HG02642 (cell line): ENCODE measurements around the gene TKT.

Experiments
- ATAC-seq: cut with Tn5 transposase; IDR thresholded peaks from one replicate; pipeline ENCODE4 v1.9.1; 2021; ENCODE audit warnings: mild to moderate bottlenecking; ENCODE audit not compliant: unreplicated experiment, poor library complexity

TKT gene

GRCh38 chr3:53242642-53243041 lies 13.2 kb downstream of the TKT start:
- ATAC-seq = no peak

- no peak for ATAC-seq
Observed at GRCh38 chr3:53242155-53242554, 13.7 kb downstream of the TKT start.

- ATAC-seq = no peak
Observed at GRCh38 chr3:53240989-53241972, 14.5 kb downstream of the TKT start.

- no peak for ATAC-seq
Observed at GRCh38 chr3:53239800-53240199, 16.0 kb downstream of the TKT start.

- ATAC-seq = no peak
Observed at GRCh38 chr3:53238886-53239285, 16.9 kb downstream of the TKT start.

GRCh38 chr3:53238051-53238850 lies 17.6 kb downstream of the TKT start:
- ATAC-seq = no peak

- ATAC-seq = no peak
Observed at GRCh38 chr3:53236112-53236841, 19.5 kb downstream of the TKT start.

- ATAC-seq = no peak
Observed at GRCh38 chr3:53235545-53235944, 20.3 kb downstream of the TKT start.

- ATAC-seq = no peak
Observed at GRCh38 chr3:53234841-53235232, 21.0 kb downstream of the TKT start.

- ATAC-seq = no peak
Observed at GRCh38 chr3:53234130-53234840, 21.5 kb downstream of the TKT start.

GRCh38 chr3:53232641-53233377 lies 23.0 kb downstream of the TKT start:
- no peak for ATAC-seq

- no peak for ATAC-seq
Observed at GRCh38 chr3:53231532-53232511, 24.0 kb downstream of the TKT start.

- no peak for ATAC-seq
Observed at GRCh38 chr3:53230789-53231188, 25.0 kb downstream of the TKT start.

GRCh38 chr3:53230041-53230621 lies 25.7 kb downstream of the TKT start:
- ATAC-seq = no peak

- ATAC-seq = no peak
Observed at GRCh38 chr3:53229606-53230005, 26.2 kb downstream of the TKT start.

GRCh38 chr3:53229171-53229570 lies 26.7 kb downstream of the TKT start:
- ATAC-seq = no peak

- ATAC-seq = no peak
Observed at GRCh38 chr3:53227993-53228885, 27.6 kb downstream of the TKT start.
